Kidney capillary endothelial cell (primary cell): ENCODE measurements around the gene PHACTR3.

Source experiments
- DNase-seq: peaks from one replicate; pipeline ENCODE4 v3.0.0-alpha.2; 2018; ENCODE audit warnings: low spot score

Gene PHACTR3

GRCh38 chr20:59622496-59622895 is 18.2 kb downstream of the PHACTR3 start:
- no peak for DNase-seq

- no peak for DNase-seq
Measured at GRCh38 chr20:59623133-59623532, 18.8 kb downstream of the PHACTR3 start.

GRCh38 chr20:59623583-59623982 is 19.2 kb downstream of the PHACTR3 start:
- DNase-seq, result no peak

DNA sequence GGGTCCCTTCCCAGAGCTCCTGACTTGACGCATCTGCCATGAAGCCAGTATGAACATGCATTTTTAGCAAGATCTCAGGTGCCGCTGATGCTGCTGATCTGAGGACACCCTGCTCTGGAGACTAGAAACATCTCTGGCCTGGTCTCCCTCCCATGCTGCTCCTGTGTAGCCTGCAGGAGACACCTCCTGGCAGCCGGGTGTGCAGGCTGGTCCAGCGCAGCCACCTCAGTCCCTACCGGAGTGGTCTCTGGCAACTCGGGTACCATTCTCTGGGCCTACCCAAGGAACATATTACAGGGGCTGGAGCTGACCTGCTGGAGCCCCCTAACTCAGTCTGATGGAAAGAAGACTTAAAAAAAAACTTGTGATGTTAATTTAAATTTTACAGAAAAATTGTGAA is 20.1 kb downstream of the PHACTR3 start:
- DNase-seq, result no peak

- DNase-seq, result no peak
Measured at GRCh38 chr20:59625214-59625922, 21.0 kb downstream of the PHACTR3 start.

- no peak for DNase-seq
Measured at GRCh38 chr20:59627298-59627697, 23.0 kb downstream of the PHACTR3 start.

- no peak for DNase-seq
Measured at GRCh38 chr20:59628171-59628570, 23.8 kb downstream of the PHACTR3 start.

GRCh38 chr20:59629141-59630045 is 25.1 kb downstream of the PHACTR3 start:
- no peak for DNase-seq

DNA sequence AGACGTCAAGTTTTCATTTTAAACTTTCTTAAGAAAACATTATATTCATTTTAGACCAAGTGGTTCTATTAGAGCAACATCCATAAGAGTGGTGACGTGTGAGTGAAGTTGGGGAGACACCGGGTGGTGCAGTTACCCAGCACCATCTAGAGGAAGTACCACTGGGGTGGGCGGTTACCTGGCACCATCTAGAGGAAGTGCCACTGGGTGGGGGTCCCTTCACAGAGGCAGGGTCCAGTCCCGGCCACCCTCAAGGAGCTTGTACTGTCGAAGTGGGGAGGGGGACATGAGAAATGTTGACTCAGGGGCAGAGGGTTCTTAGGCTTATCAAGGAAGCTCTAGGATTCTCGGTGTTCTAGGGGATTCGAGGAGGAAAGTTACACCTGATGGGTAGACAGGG is 26.2 kb downstream of the PHACTR3 start:
- DNase-seq, result no peak

GRCh38 chr20:59631751-59632540 is 27.6 kb downstream of the PHACTR3 start:
- DNase-seq, result no peak

- no peak for DNase-seq
Measured at GRCh38 chr20:59632541-59633113, 28.3 kb downstream of the PHACTR3 start.

DNA sequence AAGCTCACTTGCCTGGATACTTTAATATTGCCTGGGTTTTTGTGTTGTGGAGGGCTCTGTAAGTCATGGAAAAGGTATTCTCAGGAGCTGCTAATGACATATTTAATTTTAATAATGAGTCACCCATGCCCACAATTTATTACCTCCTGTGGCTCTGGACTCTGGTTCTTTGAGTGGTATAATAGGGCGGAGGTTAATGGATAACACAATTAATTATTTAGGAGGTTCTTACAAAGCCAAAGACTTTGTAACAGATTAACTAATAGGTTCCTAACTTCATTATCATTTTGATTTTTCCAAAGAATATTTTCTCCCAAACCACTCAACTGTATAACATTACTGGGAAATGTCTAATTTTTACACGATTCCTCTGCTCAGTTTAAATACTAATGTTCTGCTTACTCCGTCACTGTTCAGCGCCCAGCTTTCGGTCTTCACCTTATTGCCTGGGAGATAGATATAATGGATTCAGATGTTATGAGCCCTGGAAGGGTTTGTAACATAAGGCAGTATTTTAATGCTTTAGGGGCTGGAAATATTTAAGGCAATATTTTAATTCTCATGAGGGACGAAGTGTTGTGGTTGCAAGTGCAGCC is 29.4 kb downstream of the PHACTR3 start:
- no peak for DNase-seq

- DNase-seq, result no peak
Measured at GRCh38 chr20:59634435-59635005, 30.2 kb downstream of the PHACTR3 start.

DNA sequence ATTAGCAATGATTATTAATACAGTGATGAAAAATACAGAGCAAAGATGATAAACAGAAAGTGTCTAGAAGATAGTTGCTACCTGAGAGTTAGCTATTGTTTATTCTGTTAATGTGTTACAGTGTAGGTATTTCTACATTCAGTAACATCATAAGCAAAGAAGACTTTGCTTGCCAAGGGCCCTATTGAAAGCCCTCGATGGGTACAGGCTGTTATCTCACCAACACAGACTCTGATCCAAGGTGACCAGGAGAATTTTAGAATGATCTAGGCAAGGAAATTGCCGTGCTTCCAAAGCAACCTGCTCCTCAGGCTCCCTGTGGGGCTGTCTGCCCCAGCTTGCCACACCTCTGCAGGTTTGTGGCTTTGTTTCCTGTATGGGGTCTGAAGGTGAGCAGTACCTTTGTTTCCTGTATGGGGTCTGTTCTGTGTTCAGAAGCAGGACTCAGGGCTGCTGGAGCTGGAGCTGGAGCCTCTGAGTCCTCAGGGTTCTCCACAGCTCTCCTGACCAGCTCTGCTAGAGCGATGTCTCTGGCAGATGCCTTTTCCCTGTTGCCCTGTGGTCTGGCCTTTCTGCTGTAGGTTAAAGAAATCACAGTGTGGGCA is 32.5 kb downstream of the PHACTR3 start:
- DNase-seq, result no peak

DNA sequence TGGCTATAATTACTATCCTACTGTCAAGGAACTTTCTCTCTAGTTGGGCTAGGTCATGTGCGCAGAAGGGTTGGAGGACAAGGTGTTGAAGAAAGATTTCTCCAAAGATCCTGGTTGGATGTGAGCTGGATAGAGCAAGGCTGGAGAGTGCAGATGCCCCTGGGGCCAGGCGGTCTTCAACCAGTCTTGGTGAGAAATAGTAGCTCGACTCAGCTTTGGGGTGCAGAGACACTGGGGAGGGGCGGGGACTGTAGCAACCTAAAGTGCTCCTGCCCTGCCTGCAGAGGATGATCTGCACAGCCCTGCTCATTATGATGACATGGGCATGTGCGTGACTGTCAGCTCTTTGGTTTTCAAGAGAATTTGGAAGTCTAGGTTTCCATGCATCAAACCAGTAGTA is 35.9 kb downstream of the PHACTR3 start:
- DNase-seq, result no peak

- DNase-seq, result no peak
Measured at GRCh38 chr20:59643615-59644061, 39.3 kb downstream of the PHACTR3 start.

DNA sequence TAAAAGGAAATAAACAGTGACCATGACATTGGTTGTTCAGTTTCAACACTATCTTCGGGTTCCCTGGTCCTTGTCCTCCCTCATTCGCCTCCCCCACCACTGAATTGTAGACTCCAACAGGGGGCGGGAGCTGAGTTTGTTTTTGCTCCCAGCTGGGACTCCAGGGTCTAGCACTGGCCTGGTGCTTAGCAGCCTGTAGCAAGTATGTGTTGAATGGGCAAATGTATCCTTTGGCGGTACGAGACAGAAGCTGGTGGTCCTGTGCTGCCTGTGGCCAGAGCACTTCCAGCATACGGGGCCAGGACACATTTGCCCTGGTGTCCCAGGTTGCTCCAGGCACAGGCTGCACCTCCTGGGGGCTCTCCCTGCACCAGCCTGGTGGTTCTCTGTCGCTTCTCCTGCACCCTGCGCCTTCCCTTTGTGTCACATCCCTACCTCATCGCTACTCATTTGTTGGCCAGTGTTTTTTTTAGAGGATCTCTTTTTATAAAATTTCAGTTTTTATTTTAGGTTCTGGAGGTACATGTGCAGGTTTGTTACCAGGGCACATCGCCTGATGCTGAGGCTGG is 40.1 kb downstream of the PHACTR3 start:
- DNase-seq, result no peak

DNA sequence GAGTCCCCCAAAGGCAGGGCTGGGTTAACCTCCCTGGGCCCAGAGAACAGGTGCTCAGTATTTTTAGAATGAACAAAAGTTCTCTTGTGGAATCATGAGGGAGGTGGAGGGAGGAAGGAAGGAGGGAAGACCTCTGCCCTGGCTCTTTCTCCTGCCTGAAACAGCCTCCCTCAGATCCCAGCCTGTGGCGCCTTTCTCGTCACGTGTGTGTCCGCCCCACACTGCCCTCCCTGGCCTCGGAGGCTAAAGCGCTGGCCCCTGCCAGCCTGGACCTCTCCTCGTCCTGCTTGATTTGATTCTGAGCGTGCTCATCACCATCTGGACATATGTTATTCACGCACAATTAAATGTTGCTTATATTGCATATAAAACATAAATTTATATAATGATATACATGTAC is 40.9 kb downstream of the PHACTR3 start:
- no peak for DNase-seq

DNA sequence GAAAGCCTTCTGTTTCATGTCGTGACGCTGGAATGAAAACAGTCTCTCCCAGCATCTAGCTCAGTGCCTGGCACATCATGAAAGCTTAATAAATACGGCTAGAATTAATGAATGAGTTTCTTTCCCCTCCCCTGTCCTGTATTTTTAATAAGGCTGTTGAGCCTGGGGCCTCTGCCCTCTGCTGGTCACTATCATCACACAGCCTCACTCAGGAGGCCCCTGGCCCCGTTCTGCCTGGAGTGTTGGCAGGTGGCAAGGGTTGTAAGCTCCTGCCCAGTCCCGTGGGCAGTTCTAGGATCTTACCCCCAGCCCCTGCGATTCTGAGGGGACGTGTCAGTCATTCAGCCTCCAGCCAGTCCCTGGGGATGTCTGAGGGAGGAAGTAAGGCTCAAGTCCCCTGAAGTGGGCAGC is 41.4 kb downstream of the PHACTR3 start:
- DNase-seq, result no peak

DNA sequence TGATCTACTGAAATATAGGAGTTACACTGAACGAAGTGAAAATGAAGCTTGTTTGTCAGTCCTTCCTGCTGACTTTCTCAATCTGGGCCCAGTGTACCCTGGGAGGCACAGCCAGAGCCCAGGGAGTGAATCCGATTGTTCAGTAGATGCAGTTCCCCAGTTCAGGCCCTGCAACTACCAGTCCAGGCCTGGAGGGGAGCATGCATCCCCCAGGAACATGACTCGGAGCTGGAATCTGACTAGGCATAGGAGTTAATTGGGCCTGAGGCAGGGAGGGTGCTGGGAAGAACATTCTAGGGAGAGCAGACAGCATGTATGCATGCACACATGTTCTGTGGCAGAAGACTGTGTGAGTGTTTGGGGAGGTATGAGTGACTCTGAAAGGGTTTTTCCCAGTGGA is 42.1 kb downstream of the PHACTR3 start:
- no peak for DNase-seq

DNA sequence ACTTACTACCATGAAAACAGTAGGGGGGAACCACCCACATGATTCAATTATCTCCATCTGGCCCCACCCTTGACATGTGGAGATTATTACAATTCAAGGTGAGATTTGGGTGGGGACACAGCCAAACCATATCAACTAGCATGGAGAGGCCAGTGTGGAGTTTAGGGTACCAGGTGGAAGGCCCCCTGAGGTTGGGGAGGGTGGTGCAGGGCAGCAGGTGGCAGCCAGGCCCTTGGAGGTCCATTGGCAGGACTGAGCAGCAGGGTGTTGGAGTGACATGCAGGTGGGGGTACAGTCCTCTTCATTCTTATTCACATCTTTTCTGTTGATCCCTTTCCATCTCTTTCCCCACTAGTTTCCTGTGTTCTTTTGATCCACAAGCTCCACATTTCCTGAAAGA is 42.9 kb downstream of the PHACTR3 start:
- DNase-seq, result no peak
